GM12891 (cell line): Measurements from ENCODE around the gene TAF1B.

ENCODE experiments used
- POLR2A ChIP-seq: IDR thresholded peaks from 2 replicates; pipeline ENCODE4 v1.6.1; 2011; ENCODE audit warnings: low read depth, low read length, control low read depth
- POLR2AphosphoS5 ChIP-seq: IDR thresholded peaks from 2 replicates; pipeline ENCODE4 v1.6.1; 2011; ENCODE audit warnings: low read depth, low read length, control low read depth
- TAF1 ChIP-seq: IDR thresholded peaks from 2 replicates; pipeline ENCODE4 v1.6.1; 2011; ENCODE audit warnings: low read depth, low read length, control low read depth

DNA sequence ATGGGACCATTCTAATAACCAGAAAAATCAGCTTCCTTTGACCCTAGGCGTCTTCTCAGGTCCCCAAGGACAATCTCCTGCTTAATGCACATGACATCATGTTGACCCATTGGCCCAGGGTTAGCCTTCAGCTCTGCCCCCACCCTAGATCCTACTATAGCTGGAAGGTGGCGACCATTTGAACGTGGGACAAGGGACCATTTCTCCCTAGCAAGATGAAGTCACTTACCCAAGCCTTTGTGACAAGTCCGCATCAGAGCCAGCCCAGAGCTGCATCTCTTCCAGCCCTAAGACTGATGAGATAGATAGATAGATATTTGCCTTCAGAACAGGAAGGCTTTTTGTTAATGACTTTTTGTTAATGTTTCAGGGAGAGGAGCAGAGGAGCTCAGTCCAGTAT lies 28.2 kb upstream of the TAF1B start:
- TF ChIP-seq POLR2AphosphoS5: no peak
- TF ChIP-seq POLR2A: no peak
- no peak for TF ChIP-seq TAF1
